Erythroblast (primary cell): Measurements from ENCODE around the gene SLC1A2.

ENCODE experiments used
- GATA1 ChIP-seq: IDR thresholded peaks from 2 replicates; pipeline ENCODE4 v1.6.1; 2011; ENCODE audit warnings: low read depth, mild to moderate bottlenecking, control low read depth, low read length, moderate library complexity
- POLR2A ChIP-seq: IDR thresholded peaks from 2 replicates; pipeline ENCODE4 v1.6.1; 2011; ENCODE audit warnings: mild to moderate bottlenecking, low read length

DNA sequence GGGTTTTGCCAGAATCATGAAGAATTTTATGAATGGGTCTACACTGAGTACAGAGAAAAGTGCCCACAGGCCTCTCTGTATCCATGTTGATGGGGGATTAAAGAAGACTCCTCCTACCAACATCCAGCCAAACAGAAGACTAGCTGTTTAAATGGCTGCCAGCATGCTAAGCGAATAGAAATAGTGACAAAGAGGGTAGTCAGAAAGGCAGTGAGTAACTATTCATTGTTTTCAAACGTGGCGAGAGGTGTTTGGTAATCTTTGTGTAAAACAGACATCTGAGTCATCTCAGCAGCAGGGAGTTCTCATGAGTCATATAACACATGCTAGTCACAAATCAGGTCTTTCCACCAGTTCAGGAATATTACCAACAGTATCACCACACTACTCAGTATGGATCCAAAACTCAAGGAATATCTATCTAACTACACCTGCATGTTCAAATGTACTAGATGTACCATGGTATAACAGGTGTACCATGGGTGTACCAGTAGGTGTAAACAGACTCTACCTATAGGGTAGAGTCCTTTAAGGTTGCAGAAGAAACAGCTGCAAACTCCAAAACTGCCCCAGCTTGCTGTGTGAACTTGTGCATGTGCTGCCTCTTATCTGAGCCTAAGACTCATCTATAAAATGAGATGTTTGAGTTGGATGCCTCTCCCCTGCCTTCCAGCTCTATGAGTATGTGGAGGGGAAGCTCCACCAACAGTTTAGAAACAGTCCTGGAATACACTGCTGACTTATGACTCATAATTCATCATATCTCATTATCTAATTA, 82.0 kb downstream of the SLC1A2 start:
- no peak for TF ChIP-seq POLR2A
- TF ChIP-seq GATA1 = no peak
